GM12891 (cell line): ENCODE data around the gene LMO1.

ENCODE experiments used
- DNase-seq: peaks from one replicate; pipeline ENCODE4 v3.0.0; 2011; ENCODE audit warnings: low spot score; ENCODE audit not compliant: insufficient read length
- FAIRE-seq: peaks from 2 replicates; lab custom pipeline; 2011; peaks lifted over from hg19 to GRCh38; lab: Jason Lieb, UNC
- PAX5 ChIP-seq: IDR thresholded peaks from 2 replicates; pipeline ENCODE4 v1.6.1; 2011; ENCODE audit warnings: low read length, moderate library complexity, mild to moderate bottlenecking; ENCODE audit not compliant: insufficient read depth, severe bottlenecking
- POLR2A ChIP-seq: IDR thresholded peaks from 2 replicates; pipeline ENCODE4 v1.6.1; 2011; ENCODE audit warnings: low read depth, low read length, control low read depth
- POLR2AphosphoS5 ChIP-seq: IDR thresholded peaks from 2 replicates; pipeline ENCODE4 v1.6.1; 2011; ENCODE audit warnings: low read depth, low read length, control low read depth
- POU2F2 ChIP-seq: IDR thresholded peaks from 2 replicates; pipeline ENCODE4 v1.6.1; 2011; ENCODE audit warnings: low read depth, mild to moderate bottlenecking, control low read depth, low read length, moderate library complexity
- SPI1 ChIP-seq: IDR thresholded peaks from 2 replicates; pipeline ENCODE4 v1.6.1; 2011; ENCODE audit warnings: low read depth, low read length, control low read depth
- TAF1 ChIP-seq: IDR thresholded peaks from 2 replicates; pipeline ENCODE4 v1.6.1; 2011; ENCODE audit warnings: low read depth, low read length, control low read depth

Gene LMO1

DNA sequence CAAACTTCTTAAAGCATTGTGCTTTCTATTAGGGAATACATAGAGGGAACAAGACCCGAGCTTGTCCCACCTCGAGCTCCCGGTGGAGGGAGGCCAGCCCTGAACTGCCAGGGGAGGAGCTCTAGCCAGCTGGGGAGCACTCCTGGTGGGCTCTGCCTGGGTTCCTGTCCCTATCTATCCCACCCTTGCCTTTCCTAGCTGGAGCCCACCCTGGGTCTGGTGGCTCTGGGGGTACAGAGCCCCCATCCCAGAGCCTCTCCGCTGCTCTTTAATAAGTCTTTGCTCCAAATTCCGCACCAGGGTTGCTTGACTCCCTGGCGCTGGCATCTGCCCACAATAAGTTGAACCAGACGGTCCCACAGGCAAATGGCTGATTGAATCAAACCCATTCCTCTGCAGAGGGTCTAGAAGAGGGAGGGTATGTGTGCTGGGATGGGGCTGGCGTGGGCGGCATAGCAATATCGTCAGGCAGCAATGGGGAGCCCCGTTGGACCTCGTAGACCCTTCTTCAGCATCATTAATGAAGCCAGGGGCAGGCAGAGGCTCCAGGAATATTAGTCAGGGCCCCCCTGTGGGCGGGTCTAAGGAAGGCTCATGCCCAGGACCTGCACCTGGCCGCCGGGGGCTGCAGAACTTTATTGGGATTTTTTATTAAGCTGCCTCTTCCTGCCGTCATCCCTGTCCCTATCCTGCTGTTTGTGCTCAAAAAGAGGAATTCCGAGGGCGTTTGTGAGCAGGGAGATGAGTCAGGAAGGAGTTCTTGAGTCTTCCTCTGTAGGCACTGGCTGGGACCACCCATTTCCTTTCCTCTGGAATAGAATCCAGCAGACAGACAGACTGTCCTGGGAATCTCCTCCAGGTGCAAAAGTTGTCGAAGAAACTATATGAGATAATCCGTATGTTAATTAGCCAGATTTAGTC, 56.3 kb downstream of the LMO1 start:
- no peak for DNase-seq
- FAIRE-seq: no peak

DNA sequence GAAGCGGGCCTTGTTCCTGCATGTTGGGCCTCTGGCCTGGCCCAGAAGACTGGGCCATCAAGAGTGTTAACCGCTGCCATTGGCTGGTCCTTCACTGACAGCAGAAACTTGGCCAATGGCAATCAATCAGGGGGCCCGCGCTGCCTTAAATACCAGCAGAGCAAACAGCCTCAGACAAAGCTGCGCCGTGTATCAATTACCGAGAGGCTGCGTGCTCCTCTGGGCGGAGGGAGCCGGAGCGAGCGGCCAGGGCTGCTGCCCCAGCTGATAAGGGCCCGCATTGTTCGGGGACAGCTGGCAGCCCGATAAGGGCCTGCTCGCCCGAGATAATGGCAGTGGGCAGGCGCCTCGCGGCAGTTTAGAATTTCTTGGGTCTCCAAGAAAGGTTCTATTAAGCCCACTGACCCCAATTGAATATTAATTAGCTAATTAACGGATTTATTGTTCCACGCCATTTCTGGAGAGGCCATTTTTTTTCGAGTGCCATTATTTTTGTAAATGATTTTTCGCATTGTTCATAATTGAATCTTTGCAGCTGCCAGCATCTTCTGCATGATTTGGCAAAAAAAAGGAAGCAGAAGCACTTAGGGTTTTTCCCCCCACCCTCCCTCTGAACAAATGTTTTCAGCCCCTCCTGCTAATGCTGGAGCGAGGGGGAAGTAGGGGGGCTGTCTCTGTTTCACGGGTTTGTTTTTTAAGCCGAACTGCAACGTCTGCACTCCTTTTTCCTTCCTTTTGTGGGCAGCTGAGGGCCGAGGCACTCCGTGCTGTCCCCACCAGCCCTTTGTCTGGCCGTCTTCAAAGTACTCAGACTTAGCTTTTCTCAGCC, 57.2 kb downstream of the LMO1 start:
- no peak for FAIRE-seq
- no peak for TF ChIP-seq POU2F2
- TF ChIP-seq POLR2A: no peak
- no peak for TF ChIP-seq POLR2AphosphoS5
- TF ChIP-seq SPI1: no peak
- TF ChIP-seq PAX5: no peak
- TF ChIP-seq TAF1: no peak
- no peak for DNase-seq

More for the DNA sequence above, 56.3 kb downstream of the LMO1 start:
- no peak for TF ChIP-seq POLR2AphosphoS5
- no peak for TF ChIP-seq POU2F2
- TF ChIP-seq TAF1: no peak
- TF ChIP-seq SPI1: no peak
- TF ChIP-seq POLR2A: no peak
- TF ChIP-seq PAX5: no peak

DNA sequence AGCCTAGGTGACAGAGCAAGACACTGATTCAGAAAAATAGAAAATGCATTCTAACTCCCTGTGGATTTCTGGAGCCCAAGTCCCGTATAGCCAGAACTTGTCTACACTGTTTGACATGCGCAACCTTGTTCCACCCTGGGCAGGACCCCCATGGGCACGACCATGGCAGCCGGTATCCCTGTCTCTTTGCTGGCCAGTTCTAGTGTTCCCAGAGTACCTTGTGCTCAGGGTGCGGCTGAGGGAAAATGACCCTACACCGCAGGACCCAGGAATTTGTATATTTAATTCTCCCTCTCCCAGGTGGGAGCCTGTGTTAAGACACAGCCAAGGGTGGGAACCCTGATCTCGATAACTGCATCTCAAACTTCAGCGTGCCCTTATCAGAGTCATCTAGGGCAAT, 58.1 kb downstream of the LMO1 start:
- FAIRE-seq: no peak
- TF ChIP-seq POU2F2 (no peak), TAF1 (no peak), POLR2AphosphoS5 (no peak), POLR2A (no peak), SPI1 (no peak), PAX5 (no peak)
- DNase-seq: no peak

DNA sequence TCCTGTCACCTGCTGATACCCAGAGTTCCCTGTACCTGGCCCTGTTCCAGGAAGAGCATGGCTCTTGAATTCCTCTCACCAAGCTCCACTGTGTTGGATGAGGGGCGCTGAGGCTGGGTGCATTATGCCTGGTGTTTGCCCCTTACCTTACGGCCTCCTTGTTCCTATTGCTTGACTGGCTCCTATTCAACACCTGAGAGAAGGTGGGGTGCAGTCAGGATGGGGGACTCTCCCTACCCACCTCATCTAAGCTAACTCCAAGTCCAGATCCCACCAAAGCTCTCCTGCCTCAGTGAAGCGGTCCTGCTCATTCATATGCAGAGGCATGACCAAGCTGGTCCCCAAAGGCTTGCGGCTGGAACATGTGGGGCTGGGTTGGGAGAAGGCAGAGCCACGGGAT, 59.1 kb downstream of the LMO1 start:
- DNase-seq (no peak), FAIRE-seq (no peak)
- TF ChIP-seq POU2F2 (no peak), POLR2A (no peak), SPI1 (no peak), POLR2AphosphoS5 (no peak), PAX5 (no peak), TAF1 (no peak)

DNA sequence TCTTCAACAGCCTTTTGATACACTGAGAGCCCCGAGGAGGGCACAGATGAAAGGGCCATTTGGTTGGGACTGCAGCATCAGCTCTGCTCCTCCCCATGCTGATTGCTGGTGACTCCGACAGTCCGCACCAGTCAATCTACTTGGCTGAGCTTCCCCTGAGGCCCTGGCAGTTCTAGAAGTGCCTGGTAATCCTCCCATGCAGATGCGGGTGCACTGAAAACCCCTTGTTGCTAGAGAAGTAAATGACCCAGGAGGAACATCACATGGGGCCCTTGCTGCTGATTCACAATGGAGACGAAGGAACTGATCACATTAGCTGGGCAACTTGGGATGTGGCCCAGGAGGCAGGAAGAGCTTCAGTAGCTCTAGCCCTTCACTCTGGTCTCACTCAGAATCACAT, 59.7 kb downstream of the LMO1 start:
- DNase-seq (no peak), FAIRE-seq (no peak)
- TF ChIP-seq SPI1 (no peak), POLR2AphosphoS5 (no peak)

DNA sequence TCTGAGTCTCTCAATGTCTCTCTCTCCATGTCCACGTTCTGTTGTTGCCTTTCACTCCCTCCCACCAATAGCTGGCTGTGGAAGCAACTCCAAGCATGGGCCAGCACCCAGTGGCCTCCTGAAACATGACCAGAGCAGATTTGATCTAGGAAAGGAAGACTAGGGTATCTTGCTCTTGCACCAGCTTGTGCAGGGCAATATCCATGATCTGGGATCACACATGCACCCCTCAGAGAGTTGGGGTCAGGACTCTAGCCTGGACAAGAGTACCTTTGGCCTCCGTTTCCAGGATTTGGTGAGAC, 60.3 kb downstream of the LMO1 start:
- TF ChIP-seq PAX5 (no peak), SPI1 (no peak), TAF1 (no peak), POLR2A (no peak), POU2F2 (no peak), POLR2AphosphoS5 (no peak)
- DNase-seq (no peak), FAIRE-seq (no peak)

DNA sequence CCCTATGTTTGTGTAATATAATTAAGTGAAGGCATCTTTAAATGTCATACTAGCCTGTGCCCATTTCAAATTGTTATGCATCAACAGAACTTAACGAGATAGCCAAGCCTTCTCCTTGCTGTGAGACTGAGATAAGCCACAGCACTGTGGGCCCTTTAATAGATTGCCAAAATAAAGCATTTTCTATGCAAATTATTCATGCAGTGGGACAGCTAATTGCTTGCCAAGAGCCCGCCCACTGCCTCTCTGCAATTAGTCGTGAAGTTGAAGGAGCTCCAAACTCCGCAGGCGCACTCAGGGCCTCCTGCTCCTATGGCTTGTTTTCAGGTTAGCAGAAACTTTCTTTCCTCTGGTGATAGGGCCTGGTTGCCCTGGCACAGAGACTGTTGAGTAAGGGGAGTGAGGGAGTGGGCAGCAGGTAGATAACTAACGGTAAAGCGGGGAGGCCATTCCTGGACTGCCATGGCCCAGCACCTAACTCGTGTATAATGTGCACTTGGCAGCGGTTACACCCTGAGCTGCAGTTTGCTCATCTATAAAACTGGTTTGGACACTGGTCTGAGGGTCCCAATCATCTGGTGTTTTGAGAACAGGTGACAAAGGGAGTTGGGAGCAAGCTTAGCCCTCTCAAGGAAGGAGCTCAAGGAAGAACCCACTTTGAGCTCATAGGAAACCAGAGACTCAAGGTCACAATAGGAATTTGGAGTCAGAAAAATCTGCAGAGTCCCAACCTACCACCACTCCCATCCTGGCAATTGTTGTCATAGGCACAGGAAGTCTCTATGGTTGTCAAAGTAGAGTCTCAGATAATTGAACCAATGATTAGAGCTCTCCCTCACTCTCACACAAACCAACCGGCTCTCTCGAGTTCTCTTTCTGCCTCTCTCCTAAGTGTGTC, 60.9 kb downstream of the LMO1 start:
- TF ChIP-seq PAX5 (no peak), POLR2A (no peak), POU2F2 (no peak), SPI1 (no peak), POLR2AphosphoS5 (no peak), TAF1 (no peak)
- no peak for FAIRE-seq
- DNase-seq: no peak

DNA sequence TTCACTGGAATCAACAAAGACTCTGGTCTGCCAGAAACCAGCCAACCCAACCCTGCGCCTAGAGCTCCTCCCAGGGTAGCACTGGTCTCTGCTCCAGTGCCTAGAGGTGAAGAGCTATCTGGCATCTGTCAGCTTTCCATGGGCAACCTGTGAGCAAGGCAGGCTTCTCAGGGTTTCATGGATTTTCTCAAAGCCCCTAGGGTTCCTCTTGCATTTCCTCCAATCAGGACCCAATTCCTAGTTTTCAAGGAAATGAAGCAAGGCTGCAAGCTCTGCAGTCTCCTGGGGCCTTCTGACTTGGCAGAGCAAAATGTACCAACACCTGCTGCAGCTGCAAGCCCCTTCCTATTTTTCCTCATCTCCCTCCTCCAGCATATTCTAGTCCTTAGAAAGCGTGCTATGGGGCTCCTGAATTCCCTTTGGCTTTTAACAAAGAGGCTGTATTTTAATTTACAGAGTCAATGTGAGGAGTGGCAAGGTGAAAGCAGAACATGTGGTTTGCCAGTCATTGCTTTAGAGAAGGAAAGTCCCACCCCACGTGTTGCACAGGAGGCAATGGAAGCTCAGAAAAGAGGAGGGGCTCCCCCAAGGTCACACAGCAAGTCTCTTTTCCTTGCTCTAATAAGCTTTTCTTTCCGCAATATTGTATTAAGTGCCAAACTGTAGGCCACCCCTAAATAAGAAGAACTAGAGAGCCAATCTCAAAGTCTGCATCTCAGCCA, 61.9 kb downstream of the LMO1 start:
- DNase-seq (no peak), FAIRE-seq (peak; percentile 47)
- TF ChIP-seq SPI1 (no peak), POLR2A (no peak), POLR2AphosphoS5 (no peak), PAX5 (no peak), POU2F2 (no peak), TAF1 (no peak)
